ENCODE data around the gene CHCHD3. TPM values are rescaled to one million over a fixed set of nuclear protein-coding genes. Genes with fewer than 3 reads are reported as not detected.

CHCHD3 gene
- polyA plus RNA-seq, 1 donor (not counting 4 experiments of a cell fraction or from before 2014, with no cell fraction given): 59.2 TPM

GRCh38 chr7:132752431-132752830, 329.5 kb downstream of the CHCHD3 start:
- Histone ChIP-seq H3K4me1 (ENCODE audit: control insufficient read depth, extremely low read depth, insufficient read depth, low read length) (no peaks in the 10 kb centered on the region), H3K27ac (ENCODE audit: control insufficient read depth, insufficient read depth, low read length) (no peak overlapping the region), H4K20me1 (ENCODE audit: control insufficient read depth, extremely low read depth, insufficient read depth, low read length) (no peaks in the 10 kb centered on the region), H3K4me2 (ENCODE audit: control insufficient read depth, extremely low read depth, insufficient read depth, low read depth, low read length) (no peak overlapping the region), H3K27me3 (ENCODE audit: control insufficient read depth, extremely low read depth, insufficient read depth, low read length) (peaks cover 25% of the 10 kb centered on the region), H3K4me3 (ENCODE audit: control insufficient read depth in 2 of 3, extremely low read depth in 1 of 3, insufficient read depth in 2 of 3, low read depth in 1 of 3, low read length in 3 of 3) (no peak overlapping the region), H3K9me1 (ENCODE audit: control insufficient read depth, extremely low read depth, insufficient read depth, low read length) (no peaks in the 10 kb centered on the region), H2AFZ (ENCODE audit: control insufficient read depth, low read length) (no peak overlapping the region), H3K9ac (ENCODE audit: control insufficient read depth, extremely low read depth, insufficient read depth, low read length) (no peak overlapping the region), H3K36me3 (ENCODE audit: control insufficient read depth in 2 of 2, extremely low read depth in 1 of 2, insufficient read depth in 2 of 2, low read length in 2 of 2) (no peaks in the 10 kb centered on the region), H3K9me3 (ENCODE audit: control insufficient read depth, low read depth, low read length) (no peaks in the 10 kb centered on the region), H3K79me2 (ENCODE audit: control insufficient read depth, insufficient read depth, low read length) (no peaks in the 10 kb centered on the region)
- dilution Hi-C loops (cut with MboI; ENCODE audit: extremely low pct_ligation_motif_present, low sequenced_read_pairs): no loop called here
- TF ChIP-seq CTCF (optimal IDR thresholded peaks at IDR 0.05 in 1 of 3, IDR thresholded peaks at IDR 0.05 in 1 of 3, conservative IDR thresholded peaks at IDR 0.05 in 1 of 3; ENCODE audit: extremely low read depth in 1 of 3, insufficient read depth in 2 of 3, low read length in 3 of 3) (no peak), EZH2 (IDR thresholded peaks at IDR 0.05; ENCODE audit: low read length) (no peak)
- no peak for FAIRE-seq
- no peak for DNase-seq (ENCODE audit: low read depth, low spot score)

GRCh38 chr7:132751244-132751647, 330.6 kb downstream of the CHCHD3 start:
- H3K79me2 ChIP-seq (ENCODE audit: control insufficient read depth, insufficient read depth, low read length): no peaks in the 10 kb centered on the region
- TF ChIP-seq CTCF (optimal IDR thresholded peaks at IDR 0.05 in 1 of 3, IDR thresholded peaks at IDR 0.05 in 1 of 3, conservative IDR thresholded peaks at IDR 0.05 in 1 of 3; ENCODE audit: extremely low read depth in 1 of 3, insufficient read depth in 2 of 3, low read length in 3 of 3) (no peak), EZH2 (IDR thresholded peaks at IDR 0.05; ENCODE audit: low read length) (no peak)
- H3K4me1 ChIP-seq (ENCODE audit: control insufficient read depth, extremely low read depth, insufficient read depth, low read length): no peaks in the 10 kb centered on the region
- H3K27me3 ChIP-seq (ENCODE audit: control insufficient read depth, extremely low read depth, insufficient read depth, low read length): peaks cover 25% of the 10 kb centered on the region
- H3K9me3 ChIP-seq (ENCODE audit: control insufficient read depth, low read depth, low read length): no peaks in the 10 kb centered on the region
- FAIRE-seq: no peak
- no peak for DNase-seq (ENCODE audit: low read depth, low spot score)
- no peak overlapping the region for H3K4me2 ChIP-seq (ENCODE audit: control insufficient read depth, extremely low read depth, insufficient read depth, low read depth, low read length)
- H2AFZ ChIP-seq (ENCODE audit: control insufficient read depth, low read length): no peak overlapping the region
- H3K4me3 ChIP-seq (ENCODE audit: control insufficient read depth in 2 of 3, extremely low read depth in 1 of 3, insufficient read depth in 2 of 3, low read depth in 1 of 3, low read length in 3 of 3): no peak overlapping the region
- H3K9ac ChIP-seq (ENCODE audit: control insufficient read depth, extremely low read depth, insufficient read depth, low read length): no peak overlapping the region
- dilution Hi-C loops (cut with MboI; ENCODE audit: extremely low pct_ligation_motif_present, low sequenced_read_pairs): no loop called here
- H4K20me1 ChIP-seq (ENCODE audit: control insufficient read depth, extremely low read depth, insufficient read depth, low read length): no peaks in the 10 kb centered on the region
- H3K27ac ChIP-seq (ENCODE audit: control insufficient read depth, insufficient read depth, low read length): no peak overlapping the region
- no peaks in the 10 kb centered on the region for H3K9me1 ChIP-seq (ENCODE audit: control insufficient read depth, extremely low read depth, insufficient read depth, low read length)
- no peaks in the 10 kb centered on the region for H3K36me3 ChIP-seq (ENCODE audit: control insufficient read depth in 2 of 2, extremely low read depth in 1 of 2, insufficient read depth in 2 of 2, low read length in 2 of 2)
